MCF 10A (cell line): ENCODE measurements around the gene THADA. TPM values are rescaled to one million over a fixed set of nuclear protein-coding genes. Genes with fewer than 3 reads are reported as not detected.
A peak's percentile ranks its signal among the peaks of the same experiment; 100 is the strongest.

Experiments
- BruUV-seq: library from RNA; stranded (reverse); fragments of 400-500 nt; replicated peaks from 2 replicates; lab custom pipeline; 2021; lab: Mats Ljungman, UMichigan
- CTCF ChIA-PET: fragments of 300-600 bp; sonication (Branson Sonifier 250); formaldehyde crosslinking; extraction: SDS; loops from one replicate; lab custom pipeline; 2021; ENCODE audit warnings: antibody characterized with exemption, inconsistent platforms; lab: Yijun Ruan, JAX
- POLR2A ChIA-PET: fragments of 300-600, 350-650 bp; sonication (Branson Sonifier 250); formaldehyde crosslinking; extraction: SDS; loops from one replicate; lab custom pipeline; 2020; ENCODE audit warnings: antibody characterized with exemption, inconsistent platforms; lab: Yijun Ruan, JAX
- DNase-seq: peaks from one replicate; pipeline ENCODE4 v3.0.0-alpha.2; 2018; ENCODE audit not compliant: unreplicated experiment
- H3K27ac Mint-ChIP-seq: one replicate; pipeline ENCODE4 v1.8.0; 2022; ENCODE audit warnings: mild to moderate bottlenecking, low read depth, mixed read lengths; ENCODE audit not compliant: unreplicated experiment
- H3K27me3 Mint-ChIP-seq: one replicate; pipeline ENCODE4 v1.8.0; 2022; ENCODE audit warnings: mixed read lengths; ENCODE audit not compliant: insufficient read depth, unreplicated experiment
- H3K36me3 Mint-ChIP-seq: one replicate; pipeline ENCODE4 v1.8.0; 2022; ENCODE audit warnings: mild to moderate bottlenecking, moderate library complexity, mixed read lengths; ENCODE audit not compliant: insufficient read depth, unreplicated experiment
- H3K4me1 Mint-ChIP-seq: one replicate; pipeline ENCODE4 v1.8.0; 2022; ENCODE audit warnings: mixed read lengths; ENCODE audit not compliant: insufficient read depth, unreplicated experiment
- H3K4me3 Mint-ChIP-seq: one replicate; pipeline ENCODE4 v1.8.0; 2022; ENCODE audit warnings: mild to moderate bottlenecking, moderate library complexity, mixed read lengths; ENCODE audit not compliant: unreplicated experiment
- H3K9me3 Mint-ChIP-seq: one replicate; pipeline ENCODE4 v1.8.0; 2022; ENCODE audit warnings: mixed read lengths; ENCODE audit not compliant: unreplicated experiment
- CTCF ChIP-seq: fragments of 200-600 bp; IDR thresholded peaks from one replicate; pipeline ENCODE4 v1.8.0; 2022; ENCODE audit warnings: antibody characterized with exemption, mild to moderate bottlenecking; ENCODE audit not compliant: unreplicated experiment
- intact Hi-C: fragments of 100-400 bp; cut with micrococcal nuclease; formaldehyde crosslinking; loops from 2 replicates; pipeline ENCODE4 v1.14.1; 2022
- total RNA-seq: library from RNA; stranded (reverse); gene quantifications from 2 replicates; pipeline ENCODE4 v1.2.3, GENCODE V29; 2022

Gene THADA
- total RNA-seq, 1 experiment from 2014 or later: 49.8 TPM

GRCh38 chr2:43311276-43311675 lies 284.6 kb downstream of the THADA start:
- H3K27ac Mint-ChIP-seq: peak overlapping the region; percentile 61
- no peak for TF ChIP-seq CTCF
- BruUV-seq: no TSS peak
- no peaks in the 10 kb centered on the region for H3K27me3 Mint-ChIP-seq
- POLR2A ChIA-PET: interaction anchor here (1.4 kb wide), 1 partner anchor 82 kb away, joined by 3 read pairs; no protein-coding TSS in a partner anchor
- H3K4me3 Mint-ChIP-seq: no peak overlapping the region
- CTCF ChIA-PET: no interaction called here
- H3K9me3 Mint-ChIP-seq: no peaks in the 10 kb centered on the region
- peak; percentile 91 for DNase-seq
- intact Hi-C loops: no loop called here
- peaks cover 13% of the 10 kb centered on the region for H3K36me3 Mint-ChIP-seq
- peaks cover 24% of the 10 kb centered on the region for H3K4me1 Mint-ChIP-seq

GRCh38 chr2:43309935-43310334 lies 285.9 kb downstream of the THADA start:
- no TSS peak for BruUV-seq
- peaks cover 24% of the 10 kb centered on the region for H3K4me1 Mint-ChIP-seq

GRCh38 chr2:43307973-43308372 lies 287.9 kb downstream of the THADA start:
- H3K4me1 Mint-ChIP-seq: peaks cover 24% of the 10 kb centered on the region
- no peak overlapping the region for H3K27ac Mint-ChIP-seq
- no peak overlapping the region for H3K4me3 Mint-ChIP-seq
- CTCF ChIA-PET: interaction anchor here (0.6 to 0.7 kb wide), 2 partner anchors 110 to 174 kb away, joined by 3 to 4 read pairs; no protein-coding TSS in a partner anchor
- BruUV-seq: no TSS peak
- H3K27me3 Mint-ChIP-seq: no peaks in the 10 kb centered on the region
- no peak for TF ChIP-seq CTCF
- no peaks in the 10 kb centered on the region for H3K9me3 Mint-ChIP-seq
- no peak for DNase-seq
- H3K36me3 Mint-ChIP-seq: peaks cover 8% of the 10 kb centered on the region
- POLR2A ChIA-PET: interaction anchor here (0.6 kb wide), 1 partner anchor 476 kb away, joined by 3 read pairs; no protein-coding TSS in a partner anchor
- intact Hi-C loops: no loop called here

More at GRCh38 chr2:43309935-43310334, 285.9 kb downstream of the THADA start:
- no peak for DNase-seq
- H3K27me3 Mint-ChIP-seq: no peaks in the 10 kb centered on the region
- no peaks in the 10 kb centered on the region for H3K9me3 Mint-ChIP-seq
- intact Hi-C loops: no loop called here
- peaks cover 14% of the 10 kb centered on the region for H3K36me3 Mint-ChIP-seq
- peak overlapping the region; percentile 61 for H3K27ac Mint-ChIP-seq
- POLR2A ChIA-PET: interaction anchor here (0.9 to 1.0 kb wide), 2 partner anchors 9 to 10 kb away, joined by 3 to 5 read pairs; no protein-coding TSS in a partner anchor
- CTCF ChIA-PET: interaction anchor here (0.8 kb wide), 1 partner anchor 24 kb away, joined by 4 read pairs; no protein-coding TSS in a partner anchor
- no peak overlapping the region for H3K4me3 Mint-ChIP-seq
- TF ChIP-seq CTCF: no peak

- no TSS peak for BruUV-seq
- peaks cover 8% of the 10 kb centered on the region for H3K36me3 Mint-ChIP-seq
- H3K4me3 Mint-ChIP-seq: no peak overlapping the region
- POLR2A ChIA-PET: interaction anchor here (0.7 to 0.8 kb wide), 3 partner anchors 11 to 166 kb away, joined by 3 read pairs; no protein-coding TSS in a partner anchor
- intact Hi-C loops: no loop called here
- H3K27ac Mint-ChIP-seq: no peak overlapping the region
- peaks cover 17% of the 10 kb centered on the region for H3K4me1 Mint-ChIP-seq
- no peak for DNase-seq
- TF ChIP-seq CTCF: no peak
- H3K27me3 Mint-ChIP-seq: no peaks in the 10 kb centered on the region
- no peaks in the 10 kb centered on the region for H3K9me3 Mint-ChIP-seq
- CTCF ChIA-PET: interaction anchor here (0.7 to 0.8 kb wide), 2 partner anchors 175 to 215 kb away, joined by 4 read pairs; no protein-coding TSS in a partner anchor
Measured at GRCh38 chr2:43307046-43307445, 288.8 kb downstream of the THADA start.
